GM21515 (cell line): ENCODE results near the gene FKBP10.
"Not testable (repeated sequence)": the region's sequence is repeated elsewhere in the genome, so short reads cannot be mapped to it uniquely, and the experiment has no call there.

Experiments used
- ATAC-seq: cut with Tn5 transposase; IDR thresholded peaks from one replicate; pipeline ENCODE4 v1.9.1; 2021; ENCODE audit not compliant: unreplicated experiment

Gene FKBP10, protein sequence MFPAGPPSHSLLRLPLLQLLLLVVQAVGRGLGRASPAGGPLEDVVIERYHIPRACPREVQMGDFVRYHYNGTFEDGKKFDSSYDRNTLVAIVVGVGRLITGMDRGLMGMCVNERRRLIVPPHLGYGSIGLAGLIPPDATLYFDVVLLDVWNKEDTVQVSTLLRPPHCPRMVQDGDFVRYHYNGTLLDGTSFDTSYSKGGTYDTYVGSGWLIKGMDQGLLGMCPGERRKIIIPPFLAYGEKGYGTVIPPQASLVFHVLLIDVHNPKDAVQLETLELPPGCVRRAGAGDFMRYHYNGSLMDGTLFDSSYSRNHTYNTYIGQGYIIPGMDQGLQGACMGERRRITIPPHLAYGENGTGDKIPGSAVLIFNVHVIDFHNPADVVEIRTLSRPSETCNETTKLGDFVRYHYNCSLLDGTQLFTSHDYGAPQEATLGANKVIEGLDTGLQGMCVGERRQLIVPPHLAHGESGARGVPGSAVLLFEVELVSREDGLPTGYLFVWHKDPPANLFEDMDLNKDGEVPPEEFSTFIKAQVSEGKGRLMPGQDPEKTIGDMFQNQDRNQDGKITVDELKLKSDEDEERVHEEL

DNA sequence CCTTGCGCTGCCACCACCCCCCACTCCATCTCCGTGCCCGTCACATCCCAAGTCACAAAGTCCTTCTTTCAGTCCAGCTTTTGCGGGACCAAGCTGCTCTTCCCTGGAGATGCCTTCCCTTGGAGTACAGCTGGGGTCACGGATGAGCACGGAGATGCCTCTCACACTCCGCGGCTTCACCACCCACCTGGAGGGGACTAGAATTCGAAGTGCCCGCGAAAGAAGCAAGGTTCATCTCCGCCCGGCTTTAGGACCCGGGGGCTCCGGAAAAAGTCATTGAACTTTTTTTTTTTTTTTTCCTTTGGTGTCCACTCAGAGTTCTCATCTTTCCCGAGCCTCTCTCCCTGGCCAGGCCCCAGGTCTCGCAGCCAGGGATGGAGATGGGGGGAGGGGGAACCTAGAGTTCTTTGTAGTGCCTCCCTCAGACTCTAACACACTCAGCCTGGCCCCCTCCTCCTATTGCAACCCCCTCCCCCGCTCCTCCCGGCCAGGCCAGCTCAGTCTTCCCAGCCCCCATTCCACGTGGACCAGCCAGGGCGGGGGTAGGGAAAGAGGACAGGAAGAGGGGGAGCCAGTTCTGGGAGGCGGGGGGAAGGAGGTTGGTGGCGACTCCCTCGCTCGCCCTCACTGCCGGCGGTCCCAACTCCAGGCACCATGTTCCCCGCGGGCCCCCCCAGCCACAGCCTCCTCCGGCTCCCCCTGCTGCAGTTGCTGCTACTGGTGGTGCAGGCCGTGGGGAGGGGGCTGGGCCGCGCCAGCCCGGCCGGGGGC lies at the start of gene FKBP10:
Gene FKBP10 (plus strand): TSS at position 624 of the 771 bp plus-strand sequence. CDS start 31 bp downstream, at position 655.
- no peak for ATAC-seq

DNA sequence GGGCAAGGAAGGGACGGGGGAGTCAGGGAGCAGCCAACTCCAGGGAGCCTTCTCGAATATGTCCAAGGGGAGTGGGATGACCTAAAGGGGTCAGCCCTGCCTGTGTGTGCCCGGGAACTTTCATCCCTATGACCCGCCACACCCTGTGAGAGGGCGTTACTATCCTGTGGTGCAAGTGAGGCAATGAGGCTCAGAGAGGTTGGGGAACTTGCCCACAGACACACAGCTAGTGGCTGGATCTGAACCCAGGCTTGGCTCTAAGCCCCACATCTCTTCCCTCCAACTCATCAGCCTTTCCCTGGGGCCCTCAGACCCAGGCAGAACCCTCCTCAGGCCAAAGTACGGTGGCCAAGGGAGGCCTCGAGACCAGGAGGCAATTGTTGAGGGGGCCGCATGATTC lies 49.5 kb upstream of the FKBP10 start:
- ATAC-seq: no peak

DNA sequence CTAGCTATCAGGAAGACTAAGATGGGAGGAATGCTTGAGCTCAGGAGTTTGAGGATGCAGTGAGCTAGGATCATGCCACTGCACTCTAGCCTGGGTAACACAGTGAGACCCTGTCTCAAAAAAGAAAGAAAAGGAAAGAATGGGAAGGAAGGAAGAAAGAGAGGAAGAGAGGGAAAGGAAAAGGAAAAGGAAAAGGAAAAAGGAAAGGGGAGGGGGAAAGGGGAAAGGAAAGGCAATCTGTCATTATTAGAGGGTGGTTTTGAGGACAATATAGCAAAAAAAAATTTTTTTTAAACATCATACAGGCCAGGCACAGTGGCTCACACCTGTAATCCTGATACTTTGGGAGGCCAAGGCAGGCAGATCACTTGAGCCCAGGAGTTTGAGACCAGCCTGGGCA lies 46.7 kb upstream of the FKBP10 start:
- ATAC-seq: no peak

DNA sequence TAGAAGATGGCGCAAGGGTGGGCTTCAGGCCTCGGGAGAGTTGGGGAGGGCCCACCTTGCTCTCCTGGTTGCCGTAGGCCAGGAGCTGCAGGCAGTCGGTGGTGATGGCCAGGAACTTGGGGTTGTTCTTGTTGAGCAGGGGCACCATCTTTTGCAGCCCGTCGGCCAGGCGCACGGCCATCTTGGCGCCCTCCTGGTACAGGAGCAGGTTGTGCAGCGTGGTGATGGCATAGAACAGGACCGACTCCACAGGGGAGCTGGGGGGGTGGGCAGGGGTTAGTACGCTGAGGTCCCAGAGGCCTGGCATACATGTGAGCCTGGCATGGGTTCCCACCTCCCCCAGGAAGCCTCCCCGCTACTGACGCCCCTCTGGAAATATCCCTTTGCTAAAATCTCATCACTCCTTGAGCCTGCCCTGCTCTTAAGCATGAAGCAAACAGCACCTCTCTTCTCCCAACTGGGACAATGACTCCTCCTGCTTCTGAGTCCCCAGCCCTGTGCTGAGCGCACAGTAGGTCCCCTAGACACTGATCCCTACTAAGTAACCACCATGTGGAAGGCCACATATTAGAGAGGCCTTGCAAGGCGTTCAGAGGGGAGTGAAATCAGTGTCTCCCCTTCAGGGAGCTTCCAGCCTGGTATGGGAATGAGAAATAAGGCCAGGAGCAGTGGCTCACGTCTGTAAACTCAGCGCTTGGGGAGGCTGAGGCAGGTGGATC lies 45.3 kb upstream of the FKBP10 start:
- ATAC-seq: no peak

DNA sequence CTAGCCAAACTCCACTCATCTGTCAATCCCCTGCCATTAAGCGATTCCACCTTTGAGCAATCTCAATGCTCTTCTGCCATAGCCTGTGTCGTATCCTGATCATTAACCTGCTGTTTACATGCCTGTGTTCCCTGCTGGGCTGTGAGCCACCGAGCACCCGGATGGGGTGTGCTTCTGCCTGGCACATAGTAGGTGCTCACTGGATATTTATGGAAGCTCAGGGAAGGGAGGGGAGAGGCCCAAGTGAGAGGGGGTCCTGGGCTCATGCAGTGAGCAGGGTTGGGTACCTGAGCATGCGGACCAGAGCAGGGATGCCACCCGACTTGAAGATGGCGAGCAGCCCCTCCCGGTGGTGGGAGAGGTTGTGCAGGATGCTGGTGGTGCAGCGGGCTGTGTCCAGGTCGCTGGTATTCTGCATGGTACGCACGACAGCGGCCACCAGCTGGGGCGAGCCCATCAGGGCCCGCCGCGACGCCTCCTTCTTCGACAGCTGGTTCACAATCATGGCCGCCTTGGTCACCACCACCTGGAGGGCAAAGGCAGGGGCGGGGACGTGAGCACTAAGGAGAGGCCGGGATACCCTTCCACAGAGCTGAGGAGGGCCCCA lies 44.0 kb upstream of the FKBP10 start:
- no peak for ATAC-seq

DNA sequence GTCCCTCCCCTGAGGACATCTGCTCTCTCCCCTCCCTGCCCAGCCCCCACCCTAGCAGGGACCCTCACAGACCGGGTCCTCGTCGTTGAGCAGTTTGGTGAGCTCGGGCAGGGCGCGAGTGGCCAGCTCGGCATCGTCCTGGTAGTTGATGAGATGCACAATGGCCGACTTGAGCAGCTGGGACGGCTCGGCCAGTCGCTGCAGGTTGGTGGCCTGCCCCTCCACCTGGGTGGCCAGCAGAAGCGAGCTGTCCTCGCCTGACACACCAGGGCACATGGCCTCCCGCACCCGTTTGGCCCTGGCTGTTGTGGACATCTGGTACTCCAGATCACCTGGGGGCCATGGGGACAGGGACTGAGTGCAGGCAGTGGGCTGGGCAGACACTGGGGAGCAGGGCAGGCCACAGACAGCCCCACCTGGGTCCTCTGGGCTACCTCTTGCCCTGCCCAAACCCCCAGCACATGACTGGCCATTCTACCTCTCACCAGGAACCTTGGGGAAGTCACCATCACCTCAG lies 43.4 kb upstream of the FKBP10 start:
- ATAC-seq: no peak

DNA sequence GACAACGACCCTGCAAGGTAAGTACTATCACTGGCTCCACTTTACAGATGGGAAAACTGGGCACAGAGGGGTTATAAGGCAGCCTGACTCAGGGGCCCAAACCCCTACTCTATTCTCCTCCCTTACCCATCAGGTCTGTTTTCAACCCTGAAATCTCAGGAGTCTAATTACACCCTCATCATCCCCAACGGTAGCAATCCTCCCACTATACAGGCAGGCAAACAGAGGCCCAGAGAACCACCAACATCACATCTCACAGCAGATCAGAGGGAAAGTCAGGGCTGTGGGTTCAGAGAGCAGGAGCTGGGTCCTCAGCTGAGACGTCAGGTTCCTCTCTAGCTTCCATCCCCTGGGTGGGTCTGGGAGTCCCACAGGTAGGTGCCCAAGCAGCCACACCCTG lies 42.8 kb upstream of the FKBP10 start:
- ATAC-seq: no peak

DNA sequence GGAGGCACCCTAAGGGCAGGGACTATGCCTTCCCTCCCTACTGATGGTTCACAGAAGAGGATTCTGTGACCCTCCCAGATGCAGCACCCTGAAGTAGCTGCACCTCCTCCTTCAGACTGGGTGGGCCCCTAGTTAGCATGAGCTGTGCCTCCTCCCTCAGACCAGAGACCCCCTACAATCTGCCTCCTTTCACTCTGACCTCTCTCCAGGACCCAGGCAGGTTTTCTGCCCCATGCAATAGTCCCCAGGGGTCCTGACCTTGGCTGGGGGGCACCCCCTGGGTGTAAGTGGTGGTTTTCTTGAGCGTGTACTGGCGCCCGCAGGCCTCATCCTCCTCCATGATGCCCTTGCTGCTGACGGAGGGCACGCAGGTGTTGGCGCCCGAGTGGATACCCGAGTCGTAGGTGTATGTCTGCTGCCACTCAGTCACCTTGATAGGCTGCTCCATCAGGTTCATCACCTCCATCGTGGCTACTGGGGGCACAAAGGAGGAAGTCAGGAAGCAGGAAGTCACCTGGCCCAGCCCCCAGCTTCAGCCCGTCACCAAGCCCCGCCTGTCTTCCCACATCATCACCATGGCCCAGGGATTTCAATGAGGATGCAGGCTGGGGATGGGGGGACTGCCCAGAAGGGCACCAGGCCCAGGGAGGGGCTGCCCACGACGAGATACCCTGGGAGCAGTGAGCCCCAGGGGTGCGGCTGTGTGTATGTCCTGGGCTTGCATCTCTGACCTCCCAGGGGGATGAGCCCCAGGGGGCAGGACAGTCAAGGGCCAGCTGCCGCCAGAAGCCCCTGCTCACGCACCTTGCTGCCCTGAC lies 41.2 kb upstream of the FKBP10 start:
- ATAC-seq: no peak

DNA sequence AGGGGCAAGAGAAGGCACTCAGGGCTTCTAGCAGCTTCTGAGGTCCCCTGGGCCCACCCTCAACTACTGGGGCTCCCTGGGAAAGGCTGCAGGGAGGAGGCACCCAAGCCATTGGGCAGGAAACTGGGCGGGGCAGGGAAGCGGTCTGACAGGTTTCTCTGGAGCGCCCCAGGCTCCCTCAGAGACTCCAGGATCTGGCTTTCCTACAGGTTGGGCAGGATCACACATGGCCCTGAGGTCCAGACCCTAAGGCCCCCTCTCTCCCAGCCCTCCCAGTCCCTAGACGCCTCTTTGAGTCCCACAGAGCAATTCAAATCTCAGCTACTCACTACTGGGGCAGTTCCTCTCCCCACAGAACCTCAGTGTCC lies 40.6 kb upstream of the FKBP10 start:
- no peak for ATAC-seq

DNA sequence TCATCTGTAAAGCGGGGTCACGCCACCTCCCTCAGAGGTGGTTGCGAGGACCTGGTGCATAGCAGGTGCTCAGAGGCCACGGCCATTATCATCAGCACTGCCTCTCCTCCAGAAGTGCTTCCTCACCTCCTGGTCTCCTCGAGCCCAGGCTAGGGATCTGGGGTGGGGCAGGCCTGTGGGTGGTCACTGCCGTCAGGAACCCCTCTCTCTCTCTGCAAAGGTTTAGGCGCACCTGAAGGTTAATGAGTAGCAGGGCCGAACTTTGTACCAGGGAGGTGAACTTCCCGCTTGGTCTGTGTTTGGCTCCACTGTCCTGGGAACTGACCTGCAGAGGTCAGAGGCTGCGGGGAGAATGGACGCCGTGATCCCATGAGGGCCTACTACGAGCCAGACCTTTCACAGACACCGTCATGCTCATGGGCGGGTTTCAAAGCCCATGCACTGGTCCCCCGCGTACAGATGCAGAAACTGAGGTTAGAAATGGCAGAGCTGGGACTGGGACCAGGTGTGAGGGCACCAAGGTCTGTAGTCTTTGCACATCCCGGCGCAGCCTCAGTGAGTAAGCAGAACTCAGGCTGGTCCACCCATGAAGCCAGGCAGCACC lies 40.1 kb upstream of the FKBP10 start:
- ATAC-seq: no peak

DNA sequence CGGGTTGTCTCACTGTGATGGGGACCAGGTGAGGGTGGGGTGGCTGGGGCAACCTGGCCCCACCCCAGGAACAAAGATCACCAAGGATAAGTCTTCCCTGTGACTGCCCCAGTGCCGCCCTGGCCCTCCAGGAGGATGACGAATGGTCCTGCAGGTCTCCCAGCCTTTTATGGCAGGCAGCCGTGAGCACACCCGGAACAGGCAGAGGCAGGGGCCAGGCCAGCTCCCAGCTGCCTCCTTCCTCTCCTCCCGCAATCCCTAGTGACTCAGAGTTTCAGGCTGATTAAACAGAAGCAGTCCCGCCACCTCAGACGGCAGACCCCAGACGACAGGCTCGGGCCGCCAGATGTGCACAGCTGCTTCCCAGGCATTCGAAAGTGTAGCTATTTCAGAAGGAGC lies 39.6 kb upstream of the FKBP10 start:
- ATAC-seq: no peak

DNA sequence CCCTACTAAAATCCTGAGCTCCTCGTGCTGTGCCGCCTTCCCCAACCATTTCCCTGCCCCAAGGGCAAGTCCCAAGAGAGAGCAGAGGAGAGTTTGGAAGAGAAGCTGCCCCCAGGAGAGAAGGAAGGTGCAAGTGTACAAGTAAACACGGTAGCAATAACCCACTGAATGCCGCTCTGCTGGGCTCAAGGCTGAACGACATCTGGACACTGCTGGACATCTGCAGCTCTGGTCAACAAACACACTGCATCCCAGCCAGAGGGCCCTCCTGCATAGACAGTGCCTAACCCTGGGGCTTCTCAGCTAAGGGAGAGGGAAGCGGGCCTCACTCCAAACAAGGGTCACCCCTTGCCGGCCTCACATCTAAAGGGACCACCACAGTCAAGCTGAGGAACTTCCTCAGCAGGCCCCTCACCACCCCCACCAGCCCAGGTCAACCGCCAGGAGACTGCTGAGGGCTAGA lies 39.0 kb upstream of the FKBP10 start:
- no peak for ATAC-seq

DNA sequence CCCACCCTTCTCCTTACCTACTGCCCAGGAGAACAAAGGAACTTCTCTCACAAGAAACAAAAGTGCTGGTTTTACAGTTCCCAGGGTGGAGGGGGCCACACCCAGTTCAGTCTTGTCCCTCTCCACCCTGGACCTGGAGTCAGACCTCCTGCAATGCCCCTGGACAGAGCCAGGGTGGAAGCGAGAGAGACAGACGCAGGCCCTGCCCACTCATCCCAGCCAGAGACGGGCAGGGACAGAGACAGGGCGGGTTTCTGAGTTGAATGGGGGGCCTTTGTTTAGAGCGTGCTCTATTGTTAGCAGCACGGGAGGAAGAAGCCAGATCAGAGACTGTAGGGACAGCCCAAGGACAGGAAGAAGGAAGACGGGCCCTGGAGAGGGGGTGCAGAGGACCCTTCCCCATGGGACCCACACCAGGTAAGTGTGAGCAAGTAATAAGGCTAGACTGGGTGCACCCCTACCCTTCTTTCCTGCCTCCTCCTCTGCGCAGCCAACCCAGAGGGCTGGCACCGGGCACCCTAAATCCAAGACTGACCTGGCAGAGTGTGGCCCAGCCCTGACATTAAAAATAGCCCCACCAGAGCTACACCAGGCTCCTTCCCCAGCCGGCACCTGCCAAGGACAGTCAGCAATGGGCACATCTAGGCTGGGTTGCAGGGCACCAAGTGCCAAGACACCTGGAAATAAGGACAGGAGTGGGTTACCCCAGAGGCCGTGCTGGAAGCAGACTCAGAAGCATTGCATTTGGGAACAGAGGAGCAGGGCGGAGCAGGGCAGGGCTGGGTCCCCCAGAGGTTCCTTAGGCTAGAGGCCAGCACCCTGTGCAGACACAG lies 37.2 kb upstream of the FKBP10 start:
- ATAC-seq: no peak

DNA sequence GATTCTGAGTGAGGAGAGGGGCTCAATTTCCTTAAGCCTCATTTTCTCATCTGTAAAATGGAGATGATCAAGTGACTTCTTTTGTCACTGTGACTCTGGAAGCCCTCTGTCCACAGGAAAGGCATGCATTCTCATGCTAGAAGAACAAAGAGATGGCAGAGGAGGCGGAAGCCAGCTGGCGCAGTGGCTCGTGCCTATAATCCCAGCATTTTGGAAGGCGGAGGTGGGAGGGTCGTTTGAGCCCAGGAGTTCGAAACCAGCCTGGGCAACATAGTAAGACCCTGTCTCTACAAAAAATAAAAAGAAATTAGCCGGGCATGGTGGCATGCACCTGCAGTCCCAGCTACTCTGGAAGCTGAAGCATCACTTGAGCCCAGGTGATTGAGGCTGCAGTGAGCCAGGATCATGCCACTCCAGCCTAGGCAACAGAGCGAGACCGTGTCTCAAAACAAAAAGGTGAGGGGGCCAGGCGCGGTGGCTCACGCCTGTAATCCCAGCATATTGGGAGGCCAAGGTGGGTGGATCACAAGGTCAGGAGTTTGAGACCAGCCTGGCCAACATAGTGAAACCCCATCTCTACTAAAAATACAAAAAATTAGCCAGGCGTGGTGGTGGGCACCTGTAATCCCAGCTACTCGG lies 36.4 kb upstream of the FKBP10 start:
- not testable (repeated sequence) for ATAC-seq

DNA sequence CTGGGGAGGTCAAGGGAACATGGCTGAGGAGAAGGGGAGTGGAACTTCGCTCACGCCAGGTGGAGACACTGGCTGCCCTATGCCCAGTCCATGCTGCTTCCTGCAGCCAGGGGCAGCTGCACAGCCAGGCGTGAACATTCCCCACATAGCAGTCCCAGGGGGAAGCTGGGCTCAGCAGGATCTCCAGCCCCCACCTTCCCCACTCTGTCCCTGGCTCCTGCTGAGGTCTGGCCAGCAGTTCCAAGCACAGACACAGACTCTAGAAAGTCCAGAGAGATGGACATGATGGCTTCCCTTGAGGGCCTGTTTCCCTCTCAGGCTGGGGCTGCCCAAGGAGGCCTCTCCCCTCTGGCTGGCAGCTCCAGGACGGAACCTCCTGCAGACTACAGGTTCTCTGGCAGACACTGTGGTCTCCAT lies 35.6 kb upstream of the FKBP10 start:
- no peak for ATAC-seq

DNA sequence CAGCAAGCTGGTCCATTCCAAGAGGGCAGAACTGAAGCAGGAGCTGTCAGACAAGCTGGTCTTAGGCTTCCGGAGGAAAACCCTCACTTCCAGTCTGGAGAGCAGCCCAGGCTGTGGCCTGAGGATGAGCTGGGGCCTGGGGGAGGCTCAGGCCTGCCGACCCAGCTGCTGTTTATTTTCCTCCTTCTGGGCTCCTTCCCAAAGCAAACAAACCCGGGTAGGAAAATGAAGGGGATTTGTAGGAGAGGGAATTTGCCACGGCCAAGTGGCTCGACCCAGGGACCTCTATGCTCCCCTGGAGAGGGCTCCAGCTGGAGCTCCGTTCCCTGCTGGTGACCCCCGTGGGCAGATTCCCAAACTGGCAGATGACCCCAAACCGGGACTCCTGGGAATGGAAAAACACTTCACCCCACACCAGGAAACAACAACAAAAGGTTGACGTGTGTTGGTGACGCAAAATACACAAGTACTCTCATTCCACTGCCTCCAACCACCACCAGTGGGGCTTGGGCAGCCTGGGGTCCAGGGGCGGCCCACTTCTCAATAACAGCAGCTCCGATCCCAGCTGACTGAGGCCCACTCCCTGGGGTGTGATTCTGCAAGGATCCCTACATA lies 35.1 kb upstream of the FKBP10 start:
- ATAC-seq: no peak

DNA sequence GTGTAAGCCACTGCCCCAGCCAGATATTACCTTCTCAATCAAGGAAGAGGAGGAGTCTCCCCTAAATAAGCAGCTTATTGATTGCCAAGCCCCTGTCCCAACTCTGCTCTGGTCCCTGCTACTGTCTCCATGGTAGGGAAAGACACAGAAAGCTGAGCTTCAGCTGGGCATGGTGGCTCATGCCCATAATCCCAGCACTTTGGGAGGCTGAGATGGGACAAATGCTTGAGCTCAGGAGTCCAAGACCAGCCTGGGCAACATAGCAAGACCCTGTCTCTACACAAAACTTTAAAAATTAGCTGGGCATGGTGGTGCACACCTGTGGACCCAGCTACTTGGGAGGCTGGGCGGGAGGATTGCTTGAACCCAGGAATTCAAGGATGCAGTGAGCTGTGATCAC lies 32.9 kb upstream of the FKBP10 start:
- no peak for ATAC-seq
